Activated naive CD8-positive, alpha-beta T cell treated with anti-CD3 and anti-CD28 coated beads for 36 hours (primary cell): ENCODE measurements around the gene UNC80. TPM values are rescaled to one million over a fixed set of nuclear protein-coding genes. Genes with fewer than 3 reads are reported as not detected.

ENCODE experiments used
- DNase-seq: peaks from one replicate; pipeline ENCODE4 v3.0.0; 2021
- H3K27ac Mint-ChIP-seq: one replicate; pipeline ENCODE4 v1.8.0; 2022; ENCODE audit warnings: mild to moderate bottlenecking, moderate library complexity, mixed read lengths
- H3K27me3 Mint-ChIP-seq: one replicate; pipeline ENCODE4 v1.8.0; 2022; ENCODE audit warnings: mild to moderate bottlenecking, mixed read lengths
- H3K36me3 Mint-ChIP-seq: one replicate; pipeline ENCODE4 v1.8.0; 2021; ENCODE audit warnings: mild to moderate bottlenecking, mixed read lengths
- H3K4me1 Mint-ChIP-seq: one replicate; pipeline ENCODE4 v1.8.0; 2021; ENCODE audit warnings: mixed read lengths
- H3K4me3 Mint-ChIP-seq: one replicate; pipeline ENCODE4 v1.8.0; 2022; ENCODE audit warnings: mild to moderate bottlenecking, moderate library complexity, mixed read lengths
- H3K9me3 Mint-ChIP-seq: one replicate; pipeline ENCODE4 v1.8.0; 2022; ENCODE audit warnings: mixed read lengths
- total RNA-seq, 2 experiments: library from RNA; stranded (reverse); gene quantifications; one replicate each; pipeline ENCODE4 v1.2.3, GENCODE V29; 2021

Gene UNC80
- total RNA-seq, 2 experiments from 2014 or later: not detected

DNA sequence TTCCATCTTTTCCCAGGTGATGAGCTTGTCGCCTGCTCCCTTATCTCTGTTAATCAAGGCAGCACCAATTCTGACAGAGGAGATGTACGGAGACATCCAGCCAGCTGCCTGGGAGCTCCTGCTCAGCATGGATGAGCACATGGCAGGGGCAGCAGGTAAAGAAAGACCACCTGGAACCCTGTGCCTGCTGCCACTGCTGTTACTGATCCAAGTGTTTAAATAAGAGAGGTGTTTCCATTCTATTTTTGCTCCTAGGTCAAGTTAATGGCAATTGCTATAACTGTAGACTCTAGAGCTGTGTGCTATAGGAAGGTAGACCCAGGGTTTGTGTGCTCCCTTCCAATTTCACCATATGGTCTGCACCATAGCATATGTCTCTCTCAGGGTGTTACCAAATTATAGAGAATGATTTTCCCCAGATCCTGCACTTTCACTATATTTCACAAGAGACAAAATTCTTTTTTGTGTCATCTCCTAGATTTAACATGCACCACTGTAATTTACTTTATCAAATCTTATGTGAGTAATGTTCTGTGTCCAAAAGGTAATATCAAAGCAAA, 142.2 kb downstream of the UNC80 start:
- H3K4me1 Mint-ChIP-seq: peaks cover 2% of the 10 kb centered on the region
- no peaks in the 10 kb centered on the region for H3K36me3 Mint-ChIP-seq
- H3K27me3 Mint-ChIP-seq: peaks cover 8% of the 10 kb centered on the region
- H3K9me3 Mint-ChIP-seq: no peaks in the 10 kb centered on the region
- DNase-seq: no peak
- H3K27ac Mint-ChIP-seq: no peak overlapping the region
- H3K4me3 Mint-ChIP-seq: no peak overlapping the region

DNA sequence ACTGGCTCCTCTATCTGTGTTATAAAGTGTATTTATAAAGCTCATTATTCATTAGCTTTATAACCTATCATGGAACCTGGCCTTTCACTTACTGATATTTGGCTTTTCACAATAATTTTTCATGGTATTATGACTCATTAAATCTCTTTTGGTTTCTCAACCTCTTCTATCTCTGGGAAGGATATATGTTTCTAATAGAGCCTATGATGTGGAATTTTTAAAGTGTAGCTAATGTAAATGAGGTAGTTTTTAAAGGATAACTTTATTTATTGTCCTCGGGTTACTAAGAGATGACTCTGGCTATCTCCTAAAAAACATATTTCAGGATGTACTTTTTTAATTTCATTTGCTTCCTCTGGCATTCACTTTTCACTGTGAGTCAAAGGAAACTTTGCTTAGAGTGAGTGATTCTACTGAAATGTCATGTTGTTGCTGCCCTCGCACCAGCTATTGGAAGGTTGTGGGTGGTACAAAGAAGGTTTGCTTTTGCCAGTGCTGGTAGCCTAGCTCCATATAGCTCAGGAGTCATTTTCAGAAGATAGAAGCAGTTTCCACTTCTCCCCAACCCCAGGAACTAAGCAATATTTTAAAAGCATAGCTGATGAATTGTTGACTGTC, 145.6 kb downstream of the UNC80 start:
- Mint-ChIP-seq H3K4me3 (no peak overlapping the region), H3K4me1 (peaks cover 2% of the 10 kb centered on the region), H3K27me3 (peaks cover 8% of the 10 kb centered on the region), H3K9me3 (no peaks in the 10 kb centered on the region), H3K36me3 (no peaks in the 10 kb centered on the region), H3K27ac (no peak overlapping the region)
- DNase-seq: no peak

DNA sequence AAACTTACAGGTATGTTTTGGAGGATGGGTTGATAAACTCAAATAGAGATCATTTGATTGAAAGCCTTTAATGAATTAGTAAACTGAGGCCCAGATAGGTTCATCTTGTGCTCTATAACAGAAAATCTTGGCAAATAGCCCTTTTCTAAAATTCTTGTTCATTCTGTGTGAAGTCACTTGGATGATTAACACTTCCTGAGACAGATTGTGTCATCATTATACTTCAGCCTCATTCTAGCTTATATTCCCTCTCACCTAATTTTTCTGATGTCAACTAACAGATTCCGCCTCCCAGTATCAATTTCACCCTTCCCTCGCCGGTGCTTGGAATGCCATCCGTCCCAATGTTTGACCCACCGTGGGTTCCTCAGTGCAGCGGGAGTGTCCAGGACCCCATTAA, 146.6 kb downstream of the UNC80 start:
- Mint-ChIP-seq H3K4me1 (peaks cover 2% of the 10 kb centered on the region), H3K4me3 (no peak overlapping the region), H3K27ac (no peak overlapping the region), H3K9me3 (no peaks in the 10 kb centered on the region), H3K36me3 (no peaks in the 10 kb centered on the region), H3K27me3 (peaks cover 8% of the 10 kb centered on the region)
- no peak for DNase-seq

DNA sequence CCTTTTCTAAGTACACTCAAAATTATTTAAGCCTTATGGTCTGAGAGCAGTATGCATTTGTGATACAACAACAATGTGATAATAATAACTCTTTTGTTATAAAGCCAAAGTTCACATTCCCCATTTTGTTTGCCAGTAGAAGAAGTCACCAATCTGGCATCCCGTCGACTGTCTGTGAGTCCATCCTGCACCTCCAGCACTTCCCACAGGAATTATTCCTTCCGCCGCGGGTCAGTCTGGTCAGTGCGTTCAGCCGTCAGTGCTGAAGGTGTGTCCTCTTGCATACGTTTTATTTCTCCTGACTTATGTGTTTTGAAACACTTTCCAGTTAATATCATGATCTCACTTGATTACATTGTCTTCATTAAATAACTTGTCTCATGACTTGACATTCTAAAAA, 150.5 kb downstream of the UNC80 start:
- Mint-ChIP-seq H3K9me3 (no peaks in the 10 kb centered on the region), H3K27ac (no peak overlapping the region), H3K27me3 (peaks cover 9% of the 10 kb centered on the region), H3K36me3 (no peaks in the 10 kb centered on the region), H3K4me1 (peaks cover 1% of the 10 kb centered on the region), H3K4me3 (no peak overlapping the region)
- no peak for DNase-seq

DNA sequence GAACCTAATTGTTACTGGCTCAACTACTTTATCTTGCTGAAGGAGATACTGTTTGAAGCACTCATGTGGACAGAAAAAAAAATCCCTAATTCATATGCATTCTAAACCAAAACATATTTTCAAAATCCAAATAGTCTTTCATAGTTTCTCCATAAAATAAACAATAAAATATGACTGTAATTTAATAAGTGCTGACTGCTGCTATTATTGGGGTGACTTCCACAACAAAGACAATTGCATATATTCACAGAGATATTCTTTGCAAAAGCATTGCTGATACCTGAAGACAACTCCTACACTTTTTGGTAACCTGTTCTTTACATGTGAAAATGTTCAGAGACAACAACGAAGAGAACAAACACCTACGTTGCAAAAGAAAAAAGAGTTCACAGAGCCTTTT, 157.7 kb downstream of the UNC80 start:
- no peaks in the 10 kb centered on the region for H3K36me3 Mint-ChIP-seq
- H3K27me3 Mint-ChIP-seq: peaks cover 12% of the 10 kb centered on the region
- H3K4me3 Mint-ChIP-seq: no peak overlapping the region
- no peaks in the 10 kb centered on the region for H3K4me1 Mint-ChIP-seq
- H3K27ac Mint-ChIP-seq: no peak overlapping the region
- DNase-seq: no peak
- no peaks in the 10 kb centered on the region for H3K9me3 Mint-ChIP-seq

DNA sequence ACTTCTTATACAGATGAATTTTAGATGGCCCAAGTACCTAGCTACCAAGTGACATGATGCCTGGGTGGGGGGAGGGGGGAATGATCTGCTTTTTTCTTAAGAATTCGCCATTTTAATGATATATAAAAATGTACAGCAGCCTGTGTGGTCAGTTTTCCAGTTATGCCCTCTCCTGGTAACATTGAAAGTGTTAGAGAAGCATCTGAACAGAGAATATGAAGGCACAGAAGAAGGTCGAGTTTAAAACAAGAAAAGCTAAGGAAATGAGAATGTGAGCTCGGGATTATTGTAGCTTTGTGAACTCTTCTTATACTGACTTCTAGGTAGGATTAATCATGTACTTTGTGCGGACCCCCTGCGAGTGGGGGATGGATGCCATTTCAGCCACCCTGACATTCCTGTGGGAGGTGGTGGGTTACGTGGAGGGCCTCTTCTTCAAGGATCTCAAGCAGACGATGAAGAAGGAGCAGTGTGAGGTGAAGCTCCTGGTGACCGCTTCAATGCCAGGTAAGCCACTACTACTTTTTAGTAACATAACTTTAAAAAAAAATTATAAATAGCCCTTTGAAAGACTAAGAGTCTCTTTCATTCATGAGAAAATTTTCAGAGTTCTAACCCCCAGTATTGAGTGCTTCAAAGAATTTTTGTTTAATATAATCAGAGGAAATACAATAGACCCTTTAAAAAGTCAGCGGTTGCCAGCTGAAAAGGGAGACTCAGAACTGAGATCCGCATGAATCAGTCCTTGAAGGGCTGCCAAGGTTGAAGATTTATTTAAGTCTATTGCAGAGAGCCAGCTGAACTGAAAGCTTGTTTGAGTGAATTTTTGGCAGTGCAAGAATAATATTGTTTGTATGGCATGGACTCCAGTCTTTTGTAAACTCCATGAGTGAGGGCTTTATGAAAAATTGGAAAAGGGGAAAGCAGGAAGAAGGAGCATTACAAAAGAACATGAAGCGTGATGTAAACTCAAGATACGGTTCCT, 162.2 kb downstream of the UNC80 start:
- DNase-seq: no peak
- Mint-ChIP-seq H3K27me3 (peaks cover 3% of the 10 kb centered on the region), H3K4me1 (no peaks in the 10 kb centered on the region), H3K4me3 (no peak overlapping the region), H3K36me3 (no peaks in the 10 kb centered on the region), H3K9me3 (no peaks in the 10 kb centered on the region), H3K27ac (no peak overlapping the region)

DNA sequence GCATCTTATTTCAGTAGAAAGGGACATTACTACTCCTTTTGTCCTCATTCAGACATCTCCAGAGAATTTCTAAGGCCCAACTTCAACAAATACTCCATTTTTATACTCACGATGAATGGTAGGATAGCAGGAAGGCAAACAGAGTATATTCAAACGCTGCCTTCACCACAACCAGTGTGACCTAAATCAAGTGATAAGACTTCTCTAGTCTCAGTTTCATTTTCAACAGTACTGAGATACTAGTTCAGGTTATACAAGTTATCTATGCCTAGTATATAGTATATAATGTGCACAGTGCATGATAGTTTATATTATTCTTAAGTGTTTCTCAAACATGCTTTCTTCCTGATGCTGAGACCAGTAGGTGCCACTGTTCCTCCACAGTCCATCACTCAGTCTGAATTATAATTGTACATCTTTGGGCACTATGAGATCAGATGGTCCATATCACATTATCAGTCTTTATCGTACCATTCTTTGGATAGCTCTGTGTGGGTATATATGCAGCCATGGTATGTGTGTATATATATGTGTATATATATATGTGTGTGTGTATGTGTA, 164.6 kb downstream of the UNC80 start:
- H3K4me3 Mint-ChIP-seq: no peak overlapping the region
- DNase-seq: no peak
- H3K36me3 Mint-ChIP-seq: no peaks in the 10 kb centered on the region
- H3K9me3 Mint-ChIP-seq: no peaks in the 10 kb centered on the region
- H3K4me1 Mint-ChIP-seq: no peaks in the 10 kb centered on the region
- H3K27ac Mint-ChIP-seq: no peak overlapping the region
- peaks cover 3% of the 10 kb centered on the region for H3K27me3 Mint-ChIP-seq

DNA sequence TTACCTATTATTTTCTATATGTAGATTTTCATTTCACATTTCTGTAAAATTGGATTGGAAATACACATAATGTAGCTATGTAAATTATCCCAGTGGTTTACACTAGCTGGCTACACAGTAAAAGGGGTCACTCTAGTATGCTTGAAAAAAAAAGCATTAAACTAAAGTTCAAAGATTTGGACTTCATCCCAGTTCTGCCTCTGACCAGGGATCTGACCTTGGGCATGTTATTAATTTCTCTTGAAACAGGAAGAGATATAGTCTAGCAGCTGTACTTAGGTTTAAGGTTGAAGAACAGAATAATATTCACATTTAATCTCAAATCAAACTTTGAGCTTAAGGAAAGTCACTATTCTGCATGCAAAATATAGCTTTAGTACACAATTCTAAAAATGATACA, 166.3 kb downstream of the UNC80 start:
- Mint-ChIP-seq H3K27me3 (peaks cover 3% of the 10 kb centered on the region), H3K4me3 (no peak overlapping the region), H3K27ac (no peak overlapping the region), H3K36me3 (no peaks in the 10 kb centered on the region), H3K9me3 (no peaks in the 10 kb centered on the region), H3K4me1 (no peaks in the 10 kb centered on the region)
- no peak for DNase-seq

DNA sequence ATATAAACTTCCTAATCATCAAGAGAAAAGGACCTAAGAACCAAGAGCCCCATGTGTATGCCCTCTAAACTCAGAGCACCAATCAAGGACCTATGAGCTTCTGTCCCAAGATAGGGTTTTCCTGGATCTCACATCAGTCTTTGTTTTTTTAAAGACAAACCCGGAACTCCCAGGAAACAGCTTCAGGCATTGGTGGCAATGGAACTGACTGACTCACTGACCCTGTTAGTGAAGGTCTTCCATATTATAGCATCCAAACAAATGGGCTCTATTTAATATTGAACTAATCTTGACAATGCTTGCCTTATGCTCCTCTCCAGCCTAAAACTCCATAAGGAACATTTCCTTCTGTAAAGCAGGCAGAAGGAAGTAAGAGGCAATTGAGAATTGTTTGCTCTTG, 167.3 kb downstream of the UNC80 start:
- no peak for DNase-seq
- Mint-ChIP-seq H3K27me3 (peaks cover 3% of the 10 kb centered on the region), H3K4me3 (no peak overlapping the region), H3K27ac (no peak overlapping the region), H3K36me3 (no peaks in the 10 kb centered on the region), H3K4me1 (no peaks in the 10 kb centered on the region), H3K9me3 (no peaks in the 10 kb centered on the region)

DNA sequence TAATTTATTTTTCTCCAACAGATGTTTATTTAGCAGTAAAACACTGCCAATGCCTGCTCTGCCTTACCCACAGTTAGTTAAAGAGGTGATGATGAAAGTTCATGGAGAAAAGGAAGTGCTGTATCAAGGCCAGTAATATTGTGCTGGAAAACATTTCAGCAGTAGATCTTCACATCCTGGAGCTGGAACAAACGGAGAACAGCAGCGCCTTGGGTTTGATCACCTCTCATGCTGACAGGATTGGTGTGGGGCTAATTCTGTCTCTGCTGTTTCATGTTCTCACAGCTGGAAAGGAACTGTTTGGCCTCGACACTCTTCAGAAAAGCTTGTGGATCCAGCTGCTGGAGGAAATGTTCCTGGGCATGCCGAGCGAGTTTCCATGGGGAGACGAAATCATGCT, 169.3 kb downstream of the UNC80 start:
- Mint-ChIP-seq H3K36me3 (no peaks in the 10 kb centered on the region), H3K9me3 (no peaks in the 10 kb centered on the region), H3K27ac (no peak overlapping the region), H3K4me3 (no peak overlapping the region), H3K27me3 (no peaks in the 10 kb centered on the region), H3K4me1 (no peaks in the 10 kb centered on the region)
- DNase-seq: no peak

DNA sequence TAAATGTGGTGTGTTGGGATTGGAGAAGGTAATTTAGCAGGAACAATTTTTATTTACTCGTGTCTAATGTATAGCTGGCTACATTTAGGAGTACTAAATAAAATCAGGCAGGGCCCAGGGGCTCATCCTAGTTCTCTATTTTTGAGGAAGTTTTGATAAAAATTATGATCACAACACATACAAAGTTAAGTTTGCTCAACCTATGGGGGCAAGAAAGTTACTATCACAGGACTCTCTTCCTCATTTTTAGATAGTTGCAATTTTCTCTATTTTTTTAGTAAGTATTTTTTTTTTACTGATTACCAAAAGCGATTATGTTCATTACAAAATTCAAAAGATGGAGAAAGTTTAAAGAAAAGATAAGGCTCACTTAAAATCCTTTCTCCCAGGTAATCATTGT, 170.8 kb downstream of the UNC80 start:
- Mint-ChIP-seq H3K4me1 (no peaks in the 10 kb centered on the region), H3K4me3 (no peak overlapping the region), H3K9me3 (no peaks in the 10 kb centered on the region), H3K27ac (no peak overlapping the region), H3K36me3 (no peaks in the 10 kb centered on the region), H3K27me3 (no peaks in the 10 kb centered on the region)
- no peak for DNase-seq

DNA sequence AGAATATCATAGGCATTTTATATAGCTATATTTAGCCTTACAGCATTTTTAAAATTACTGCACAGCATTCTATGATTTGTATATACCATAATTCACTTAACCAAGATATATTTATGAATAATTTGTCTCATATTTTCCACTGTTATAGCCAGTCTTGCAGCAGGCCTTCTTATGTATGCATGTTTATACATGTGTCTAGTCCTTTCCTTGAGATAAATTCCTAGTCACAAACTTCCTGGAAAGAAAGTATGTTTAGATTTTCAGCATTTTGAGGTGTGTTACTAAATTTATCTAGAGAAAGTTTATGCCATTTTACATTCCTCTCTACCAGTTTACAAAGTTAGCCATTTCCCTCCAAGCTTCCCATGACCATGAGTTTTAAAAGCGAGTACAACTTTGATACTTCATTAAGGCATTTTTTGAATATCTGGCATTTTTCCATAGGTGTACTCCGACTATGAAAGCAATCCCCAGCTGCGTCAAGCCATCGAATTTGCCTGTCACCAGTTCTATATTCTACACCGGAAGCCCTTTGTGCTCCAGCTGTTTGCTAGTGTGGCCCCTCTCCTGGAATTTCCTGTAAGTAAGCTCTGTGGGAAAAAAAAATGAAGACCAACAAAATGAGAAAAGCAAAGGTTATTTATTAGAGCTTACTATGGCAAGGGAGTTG, 171.4 kb downstream of the UNC80 start:
- DNase-seq: no peak
- Mint-ChIP-seq H3K27ac (no peak overlapping the region), H3K9me3 (no peaks in the 10 kb centered on the region), H3K36me3 (no peaks in the 10 kb centered on the region), H3K27me3 (peaks cover 2% of the 10 kb centered on the region), H3K4me1 (no peaks in the 10 kb centered on the region), H3K4me3 (no peak overlapping the region)

DNA sequence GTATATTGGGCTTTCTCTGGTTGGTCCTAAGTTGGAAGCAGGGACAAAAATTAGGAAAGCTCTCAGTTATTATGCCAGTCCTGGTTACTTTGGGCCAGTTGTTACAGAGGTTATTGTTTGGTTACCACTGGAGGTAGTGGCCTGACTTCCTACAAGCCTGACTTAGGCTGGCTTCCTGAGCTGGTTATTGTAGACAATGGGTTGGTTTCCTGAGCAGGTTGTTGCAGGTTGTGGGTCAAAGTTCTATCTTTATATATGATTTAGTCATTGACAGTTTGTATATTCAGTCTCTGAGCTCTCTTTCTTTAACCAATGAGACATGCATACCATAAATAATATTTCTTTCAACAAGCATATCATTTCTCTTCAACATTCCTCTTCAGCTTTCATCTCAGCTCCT, 172.1 kb downstream of the UNC80 start:
- no peak for DNase-seq
- Mint-ChIP-seq H3K9me3 (no peaks in the 10 kb centered on the region), H3K36me3 (no peaks in the 10 kb centered on the region), H3K27ac (no peak overlapping the region), H3K27me3 (peaks cover 6% of the 10 kb centered on the region), H3K4me3 (no peak overlapping the region), H3K4me1 (no peaks in the 10 kb centered on the region)

DNA sequence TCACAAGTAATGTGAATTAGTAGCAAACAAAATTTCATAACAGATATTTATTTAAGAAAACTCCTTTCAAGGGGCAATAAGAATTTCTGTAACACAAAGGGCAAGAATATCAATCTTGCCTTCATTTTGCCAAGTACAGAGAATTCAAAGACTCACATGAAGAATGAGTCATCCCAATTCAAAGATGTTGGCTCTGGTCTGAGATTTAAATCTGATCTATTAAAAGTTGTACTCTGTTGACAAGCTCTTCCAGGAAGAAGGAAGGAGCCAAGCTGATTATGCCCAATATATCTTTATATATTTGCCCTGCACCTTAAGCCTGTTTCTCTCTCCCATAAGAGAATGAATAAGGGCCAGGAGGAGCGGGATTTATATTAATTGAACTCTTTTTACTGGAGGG, 174.9 kb downstream of the UNC80 start:
- Mint-ChIP-seq H3K4me3 (no peak overlapping the region), H3K27me3 (peaks cover 15% of the 10 kb centered on the region), H3K27ac (no peak overlapping the region), H3K4me1 (no peaks in the 10 kb centered on the region), H3K36me3 (no peaks in the 10 kb centered on the region), H3K9me3 (no peaks in the 10 kb centered on the region)
- no peak for DNase-seq

DNA sequence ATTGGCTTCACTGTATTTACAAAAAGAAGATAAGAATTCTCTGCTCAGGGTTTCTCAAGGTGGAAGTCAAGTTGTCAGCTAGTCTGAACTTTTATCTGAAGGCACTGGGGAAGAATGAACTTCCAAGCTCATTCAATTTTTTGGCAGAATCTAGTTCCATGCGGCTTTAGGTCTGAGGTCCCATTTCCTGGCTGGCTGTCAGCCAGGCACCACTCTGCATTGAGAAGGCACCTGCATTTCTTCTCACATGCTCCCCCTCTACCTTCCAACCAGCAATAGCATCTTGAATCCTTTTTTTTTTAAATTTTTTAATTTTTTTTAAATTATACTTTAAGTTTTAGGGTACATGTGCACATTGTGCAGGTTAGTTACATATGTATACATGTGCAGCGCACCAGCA, 184.6 kb downstream of the UNC80 start:
- Mint-ChIP-seq H3K9me3 (no peaks in the 10 kb centered on the region), H3K36me3 (no peaks in the 10 kb centered on the region), H3K27ac (no peak overlapping the region), H3K4me1 (no peaks in the 10 kb centered on the region), H3K27me3 (peaks cover 17% of the 10 kb centered on the region), H3K4me3 (no peak overlapping the region)
- DNase-seq: no peak
